ENCODE data around the gene ITK. TPM values are rescaled to one million over a fixed set of nuclear protein-coding genes. Genes with fewer than 3 reads are reported as not detected.

The ITK gene
- polyA plus RNA-seq, 2 of the 4 experiments (the other 2 are of a cell fraction) = not detected

DNA sequence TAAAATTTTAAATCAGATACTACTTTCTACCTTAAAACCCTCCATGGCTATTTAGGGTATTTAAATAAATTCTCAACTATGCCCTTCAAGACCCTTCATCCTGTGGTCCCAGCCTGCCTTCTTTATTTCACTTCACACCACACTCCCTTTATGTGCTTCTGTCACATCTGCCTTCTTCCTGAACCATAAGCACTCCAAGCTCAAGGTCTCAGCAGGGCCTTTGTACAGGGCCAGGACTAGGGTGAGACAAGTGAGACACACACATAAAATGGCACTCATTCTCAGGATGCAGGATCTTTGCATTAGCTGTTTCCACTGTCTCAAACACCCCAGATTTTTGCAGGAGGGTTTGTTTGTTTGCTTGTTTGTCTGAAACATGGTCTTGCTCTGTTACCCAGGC, 7.6 kb downstream of the ITK start:
- CTCF ChIA-PET = interaction anchor here (1.8 kb wide), 1 partner anchor 19 kb away, joined by 3 read pairs; no protein-coding TSS in a partner anchor
- POLR2A ChIA-PET = interaction anchor here (0.6 kb wide), 1 partner anchor 542 kb away, joined by 4 read pairs; no protein-coding TSS in a partner anchor
- Histone ChIP-seq H3K4me3 (no peak overlapping the region), H3K9me3 (peaks cover 6% of the 10 kb centered on the region; the same call in 2 of the 3 replicates), H3K4me2 (no peak overlapping the region), H3K4me1 (no peaks in the 10 kb centered on the region), H3K27ac (no peak overlapping the region)
- ATAC-seq (no peak), DNase-seq (ENCODE audit: low read depth in 1 of 2, low spot score in 1 of 2) (no peak), FAIRE-seq (no peak)
- TF ChIP-seq, protein P1, sequence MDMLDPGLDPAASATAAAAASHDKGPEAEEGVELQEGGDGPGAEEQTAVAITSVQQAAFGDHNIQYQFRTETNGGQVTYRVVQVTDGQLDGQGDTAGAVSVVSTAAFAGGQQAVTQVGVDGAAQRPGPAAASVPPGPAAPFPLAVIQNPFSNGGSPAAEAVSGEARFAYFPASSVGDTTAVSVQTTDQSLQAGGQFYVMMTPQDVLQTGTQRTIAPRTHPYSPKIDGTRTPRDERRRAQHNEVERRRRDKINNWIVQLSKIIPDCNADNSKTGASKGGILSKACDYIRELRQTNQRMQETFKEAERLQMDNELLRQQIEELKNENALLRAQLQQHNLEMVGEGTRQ (IDR thresholded peaks at IDR 0.05) = no peak
- TF ChIP-seq, protein P2, sequence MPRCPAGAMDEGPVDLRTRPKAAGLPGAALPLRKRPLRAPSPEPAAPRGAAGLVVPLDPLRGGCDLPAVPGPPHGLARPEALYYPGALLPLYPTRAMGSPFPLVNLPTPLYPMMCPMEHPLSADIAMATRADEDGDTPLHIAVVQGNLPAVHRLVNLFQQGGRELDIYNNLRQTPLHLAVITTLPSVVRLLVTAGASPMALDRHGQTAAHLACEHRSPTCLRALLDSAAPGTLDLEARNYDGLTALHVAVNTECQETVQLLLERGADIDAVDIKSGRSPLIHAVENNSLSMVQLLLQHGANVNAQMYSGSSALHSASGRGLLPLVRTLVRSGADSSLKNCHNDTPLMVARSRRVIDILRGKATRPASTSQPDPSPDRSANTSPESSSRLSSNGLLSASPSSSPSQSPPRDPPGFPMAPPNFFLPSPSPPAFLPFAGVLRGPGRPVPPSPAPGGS (IDR thresholded peaks at IDR 0.05) = no peak
- no peak for TF ChIP-seq NR3C1 (IDR thresholded peaks at IDR 0.05)
- TF ChIP-seq MAFK (IDR thresholded peaks at IDR 0.05; ENCODE audit: partially characterized antibody) = no peak
- TF ChIP-seq, protein P3, sequence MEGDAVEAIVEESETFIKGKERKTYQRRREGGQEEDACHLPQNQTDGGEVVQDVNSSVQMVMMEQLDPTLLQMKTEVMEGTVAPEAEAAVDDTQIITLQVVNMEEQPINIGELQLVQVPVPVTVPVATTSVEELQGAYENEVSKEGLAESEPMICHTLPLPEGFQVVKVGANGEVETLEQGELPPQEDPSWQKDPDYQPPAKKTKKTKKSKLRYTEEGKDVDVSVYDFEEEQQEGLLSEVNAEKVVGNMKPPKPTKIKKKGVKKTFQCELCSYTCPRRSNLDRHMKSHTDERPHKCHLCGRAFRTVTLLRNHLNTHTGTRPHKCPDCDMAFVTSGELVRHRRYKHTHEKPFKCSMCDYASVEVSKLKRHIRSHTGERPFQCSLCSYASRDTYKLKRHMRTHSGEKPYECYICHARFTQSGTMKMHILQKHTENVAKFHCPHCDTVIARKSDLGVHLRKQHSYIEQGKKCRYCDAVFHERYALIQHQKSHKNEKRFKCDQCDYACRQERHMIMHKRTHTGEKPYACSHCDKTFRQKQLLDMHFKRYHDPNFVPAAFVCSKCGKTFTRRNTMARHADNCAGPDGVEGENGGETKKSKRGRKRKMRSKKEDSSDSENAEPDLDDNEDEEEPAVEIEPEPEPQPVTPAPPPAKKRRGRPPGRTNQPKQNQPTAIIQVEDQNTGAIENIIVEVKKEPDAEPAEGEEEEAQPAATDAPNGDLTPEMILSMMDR (IDR thresholded peaks at IDR 0.05) = no peak
- no peak for TF ChIP-seq ESRRA (IDR thresholded peaks at IDR 0.05; ENCODE audit: borderline replicate concordance, low read length)
- TF ChIP-seq EHF (CRISPR knock-in tag; IDR thresholded peaks at IDR 0.05) = no peak
- TF ChIP-seq JUNB (IDR thresholded peaks at IDR 0.05) = no peak
- TF ChIP-seq FOSB (CRISPR knock-in tag; IDR thresholded peaks at IDR 0.05) = no peak
- TF ChIP-seq FOSL2 (IDR thresholded peaks at IDR 0.05) = no peak
- TF ChIP-seq FOSL2 (CRISPR knock-in tag; IDR thresholded peaks at IDR 0.05) = no peak
- TF ChIP-seq SREBF2 (IDR thresholded peaks at IDR 0.05) = no peak
- TF ChIP-seq FOXS1 (CRISPR knock-in tag; IDR thresholded peaks at IDR 0.05) = no peak
- no peak for TF ChIP-seq PHF8 (IDR thresholded peaks at IDR 0.05; ENCODE audit: borderline replicate concordance, low read depth)
- no peak for TF ChIP-seq GATA3 (IDR thresholded peaks at IDR 0.05; ENCODE audit: borderline replicate concordance)
- no peak for TF ChIP-seq NPAS2 (CRISPR knock-in tag; IDR thresholded peaks at IDR 0.05; ENCODE audit: borderline replicate concordance)
- TF ChIP-seq RARB (CRISPR knock-in tag; IDR thresholded peaks at IDR 0.05) = no peak

DNA sequence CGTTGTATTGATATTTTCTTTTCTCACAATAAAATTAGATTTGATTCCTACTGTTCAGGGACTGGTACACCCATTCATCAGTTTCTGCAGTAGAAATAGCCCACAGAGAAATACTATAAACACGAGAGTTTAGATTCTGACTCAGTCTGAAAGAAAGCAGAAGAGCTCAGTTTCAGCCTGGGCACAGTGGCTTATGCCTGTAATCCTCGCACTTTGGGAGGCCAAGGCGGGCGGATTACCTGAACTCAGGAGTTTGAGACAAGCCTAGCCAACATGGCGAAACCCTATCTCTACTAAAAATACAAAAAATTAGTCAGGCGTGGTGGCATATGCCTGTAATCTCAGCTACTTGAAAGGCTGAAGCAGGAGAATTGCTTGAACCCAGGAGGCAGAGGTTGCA, 8.6 kb downstream of the ITK start:
- WGBS (ENCODE audit: missing lambda C conversion rate) = 59% methylated on average over 7 of the region's 7 CpGs
- H3K4me2 ChIP-seq = no peak overlapping the region
- no peaks in the 10 kb centered on the region for H3K4me1 ChIP-seq
- no peak for TF ChIP-seq RFX5 (IDR thresholded peaks at IDR 0.05)
- no peak for TF ChIP-seq ZNF302 (CRISPR knock-in tag; IDR thresholded peaks at IDR 0.05)
- TF ChIP-seq FOXS1 (CRISPR knock-in tag; IDR thresholded peaks at IDR 0.05) = no peak
- no peak for TF ChIP-seq HOXA7 (CRISPR knock-in tag; IDR thresholded peaks at IDR 0.05)
- no peak for TF ChIP-seq HDAC2 (IDR thresholded peaks at IDR 0.05)
- TF ChIP-seq NFE2L2 (conservative IDR thresholded peaks at IDR 0.05; ENCODE audit: low read length) = no peak
- no peak for TF ChIP-seq ZC3H11A (IDR thresholded peaks at IDR 0.05)
- TF ChIP-seq, protein P4, sequence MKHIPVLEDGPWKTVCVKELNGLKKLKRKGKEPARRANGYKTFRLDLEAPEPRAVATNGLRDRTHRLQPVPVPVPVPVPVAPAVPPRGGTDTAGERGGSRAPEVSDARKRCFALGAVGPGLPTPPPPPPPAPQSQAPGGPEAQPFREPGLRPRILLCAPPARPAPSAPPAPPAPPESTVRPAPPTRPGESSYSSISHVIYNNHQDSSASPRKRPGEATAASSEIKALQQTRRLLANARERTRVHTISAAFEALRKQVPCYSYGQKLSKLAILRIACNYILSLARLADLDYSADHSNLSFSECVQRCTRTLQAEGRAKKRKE (CRISPR knock-in tag; IDR thresholded peaks at IDR 0.05; ENCODE audit: low read depth) = no peak
- no peak for TF ChIP-seq RAD21 (conservative IDR thresholded peaks at IDR 0.05 in 1 of 2, IDR thresholded peaks at IDR 0.05 in 1 of 2)
- no peak for TF ChIP-seq EP300 (IDR thresholded peaks at IDR 0.05)
- TF ChIP-seq, protein P5, sequence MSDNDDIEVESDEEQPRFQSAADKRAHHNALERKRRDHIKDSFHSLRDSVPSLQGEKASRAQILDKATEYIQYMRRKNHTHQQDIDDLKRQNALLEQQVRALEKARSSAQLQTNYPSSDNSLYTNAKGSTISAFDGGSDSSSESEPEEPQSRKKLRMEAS (IDR thresholded peaks at IDR 0.05) = no peak
- no peak for TF ChIP-seq RARB (CRISPR knock-in tag; IDR thresholded peaks at IDR 0.05)
- TF ChIP-seq NPAS2 (CRISPR knock-in tag; IDR thresholded peaks at IDR 0.05; ENCODE audit: borderline replicate concordance) = no peak
- no peak for TF ChIP-seq PHF8 (IDR thresholded peaks at IDR 0.05; ENCODE audit: borderline replicate concordance, low read depth)
- TF ChIP-seq, protein P6, sequence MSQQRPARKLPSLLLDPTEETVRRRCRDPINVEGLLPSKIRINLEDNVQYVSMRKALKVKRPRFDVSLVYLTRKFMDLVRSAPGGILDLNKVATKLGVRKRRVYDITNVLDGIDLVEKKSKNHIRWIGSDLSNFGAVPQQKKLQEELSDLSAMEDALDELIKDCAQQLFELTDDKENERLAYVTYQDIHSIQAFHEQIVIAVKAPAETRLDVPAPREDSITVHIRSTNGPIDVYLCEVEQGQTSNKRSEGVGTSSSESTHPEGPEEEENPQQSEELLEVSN (IDR thresholded peaks at IDR 0.05; ENCODE audit: borderline replicate concordance, low read depth) = no peak
- no peak for TF ChIP-seq JUNB (IDR thresholded peaks at IDR 0.05)
- peaks cover 6% of the 10 kb centered on the region; the same call in 2 of the 3 replicates for H3K9me3 ChIP-seq
- CTCF ChIA-PET = interaction anchor here (1.5 to 1.6 kb wide), 2 partner anchors 10 to 41 kb away, joined by 4 to 5 read pairs; no protein-coding TSS in a partner anchor
- no peak overlapping the region for H3K4me3 ChIP-seq
- DNase-seq (ENCODE audit: low read depth in 1 of 2, low spot score in 1 of 2) = no peak
- FAIRE-seq = no peak
- ATAC-seq = no peak
- H3K27ac ChIP-seq = no peak overlapping the region
- POLR2A ChIA-PET = no interaction called here

Measured in A549 (cell line).